ENCODE results near the gene OR13C9.
"Not testable (repeated sequence)": the region's sequence is repeated elsewhere in the genome, so short reads cannot be mapped to it uniquely, and the experiment has no call there.

OR13C9 gene

DNA sequence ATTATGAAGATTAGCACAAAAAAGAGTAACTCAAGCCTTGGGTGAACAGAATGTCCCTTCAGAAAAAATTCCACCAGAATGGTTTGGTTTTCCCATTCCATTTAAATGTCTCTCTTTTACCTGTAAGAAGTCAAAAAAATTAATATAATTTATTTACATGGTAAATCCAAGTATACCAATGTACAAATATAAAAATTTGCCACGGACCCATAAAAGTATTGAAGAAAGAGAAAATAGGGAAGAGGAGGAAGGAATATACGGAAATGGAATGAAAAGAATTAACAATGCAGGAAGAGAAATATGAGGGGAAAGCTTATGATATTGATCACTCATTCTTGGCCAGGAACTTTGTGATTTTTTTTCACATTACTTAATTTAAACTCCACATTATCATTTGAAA is at the start of gene OR13C9:
OR13C9 (minus strand) TSS at position 101 of the 400 bp plus-strand sequence; CDS start at position 101, 0 bp downstream.
- DNase-seq: no peak

GRCh38 chr9:104658496-104659195 is 40.6 kb upstream of the OR13C9 start:
- no peak for DNase-seq

GRCh38 chr9:104635456-104635855 is 17.5 kb upstream of the OR13C9 start:
- DNase-seq: no peak

DNA sequence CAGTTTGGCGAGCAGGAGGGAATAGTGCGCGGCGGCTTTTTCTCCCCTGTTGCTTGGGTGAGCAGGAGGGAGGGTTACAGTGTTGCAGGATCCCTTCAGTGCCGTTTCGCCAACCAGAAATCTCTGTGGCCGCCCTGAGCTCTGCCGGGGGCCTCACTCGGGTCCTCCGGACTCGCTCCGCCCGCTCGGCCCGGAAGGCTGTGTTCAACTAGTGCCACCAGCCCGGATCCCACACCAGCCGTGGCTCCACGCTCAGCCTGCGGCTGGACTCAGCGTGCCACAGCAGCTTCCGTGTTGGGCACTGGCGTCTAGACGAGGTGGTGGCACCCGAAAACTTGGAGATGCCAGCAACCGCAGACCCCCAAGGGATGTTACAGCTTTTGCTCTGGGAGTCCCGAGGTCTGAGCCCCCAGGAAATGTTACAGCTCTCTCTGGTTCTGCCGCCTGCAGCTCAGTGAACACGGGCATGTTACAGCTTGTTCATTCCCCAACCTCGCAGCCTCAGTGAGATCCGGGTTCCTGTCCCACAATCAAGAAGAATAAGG is 16.0 kb upstream of the OR13C9 start:
- no peak for DNase-seq

- DNase-seq: not testable (repeated sequence)
These were observed 8.0 kb upstream of the OR13C9 start for GRCh38 chr9:104625964-104626363.

GRCh38 chr9:104617418-104617817 is 586 bp downstream of the OR13C9 start:
- DNase-seq: no peak

GRCh38 chr9:104611213-104611612 is 6.8 kb downstream of the OR13C9 start:
- DNase-seq: no peak

DNA sequence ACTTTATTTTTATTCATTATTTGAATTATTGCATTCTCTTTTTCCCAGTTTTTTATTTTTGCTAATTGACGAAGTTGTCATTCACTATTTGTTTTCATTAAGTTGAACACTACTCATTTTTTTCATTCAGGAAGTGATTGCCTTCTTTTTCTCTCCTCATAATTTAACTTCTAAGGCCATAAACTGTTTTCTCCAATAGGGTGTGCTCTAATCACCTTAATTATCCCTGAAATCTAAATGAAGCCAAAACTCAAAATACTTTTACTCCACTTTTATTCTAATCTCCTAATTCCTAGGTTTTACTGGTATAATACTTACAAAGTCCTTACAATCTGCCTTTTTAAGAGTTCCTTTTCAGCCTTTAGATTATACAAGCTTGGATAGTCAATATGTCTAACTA is 9.7 kb downstream of the OR13C9 start:
- no peak for DNase-seq

- no peak for DNase-seq
These were observed 11.9 kb downstream of the OR13C9 start for GRCh38 chr9:104606152-104606551.

DNA sequence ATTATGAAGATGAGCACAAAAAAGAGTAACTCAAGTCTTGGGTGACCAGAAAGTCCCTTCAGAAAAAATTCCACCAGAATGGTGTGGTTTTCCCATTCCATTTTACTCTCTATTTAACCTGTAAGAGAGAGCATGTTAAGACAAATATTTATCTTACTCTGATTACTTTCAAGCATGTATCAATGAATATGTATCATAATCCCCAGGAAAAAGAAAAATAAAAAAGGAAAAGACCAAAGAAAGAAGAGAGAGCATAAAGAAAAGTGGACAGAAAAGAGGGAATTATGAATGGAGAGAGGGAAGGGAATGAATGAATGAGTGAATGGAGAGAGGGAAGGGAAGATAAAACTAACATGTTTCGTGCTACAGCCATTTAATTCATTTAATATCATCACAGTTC is 12.5 kb downstream of the OR13C9 start, which contains the start of gene OR13C2:
OR13C2 (minus strand) TSS at position 101 of the 400 bp plus-strand sequence; CDS start at position 101, 0 bp downstream.
- DNase-seq: not testable (repeated sequence)

- no peak for DNase-seq
These were observed 13.2 kb downstream of the OR13C9 start for GRCh38 chr9:104604801-104605200.

DNA sequence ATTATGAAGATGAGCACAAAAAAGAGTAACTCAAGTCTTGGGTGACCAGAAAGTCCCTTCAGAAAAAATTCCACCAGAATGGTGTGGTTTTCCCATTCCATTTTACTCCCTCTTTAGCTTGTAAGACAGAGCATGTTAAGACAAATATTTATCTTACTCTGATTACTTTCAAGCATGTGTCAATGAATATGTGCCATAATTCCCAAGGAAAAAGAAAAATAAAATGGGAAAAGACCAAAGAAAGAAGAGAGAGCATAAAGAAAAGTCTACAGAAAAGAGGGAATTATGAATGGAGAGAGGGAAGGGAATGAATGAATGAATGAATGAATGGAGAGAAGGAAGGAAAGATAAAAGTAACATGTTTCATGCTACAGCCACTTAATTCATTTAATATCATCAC is 18.7 kb downstream of the OR13C9 start, which contains the start of gene OR13C5:
OR13C5 (minus strand) TSS at position 101 of the 400 bp plus-strand sequence; CDS start at position 101, 0 bp downstream.
- not testable (repeated sequence) for DNase-seq

DNA sequence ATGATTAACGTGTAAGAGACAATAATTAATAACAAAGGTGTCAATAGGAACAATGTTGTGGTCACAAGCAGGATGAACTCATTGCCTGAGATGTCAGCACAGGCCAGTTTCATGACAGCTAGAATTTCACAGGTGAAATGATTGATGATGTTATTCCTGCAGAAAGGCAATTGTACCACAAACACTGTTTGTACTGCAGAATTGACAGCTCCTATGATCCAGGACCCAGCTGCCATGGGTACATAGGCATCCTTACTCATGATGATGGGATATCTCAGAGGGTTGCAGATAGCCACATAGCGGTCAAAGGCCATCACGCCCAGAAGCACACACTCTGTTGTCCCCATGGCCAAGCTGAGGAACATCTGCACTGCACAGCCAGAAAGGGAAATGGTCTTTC is 19.3 kb downstream of the OR13C9 start:
- not testable (repeated sequence) for DNase-seq

- no peak for DNase-seq
These were observed 28.4 kb downstream of the OR13C9 start for GRCh38 chr9:104589626-104590025.

GRCh38 chr9:104586496-104587180 is 31.4 kb downstream of the OR13C9 start:
- DNase-seq: no peak

GRCh38 chr9:104580562-104580961 is 37.4 kb downstream of the OR13C9 start:
- DNase-seq: no peak

GRCh38 chr9:104577263-104577662 is 40.7 kb downstream of the OR13C9 start:
- DNase-seq: no peak

- DNase-seq: no peak
These were observed 42.5 kb downstream of the OR13C9 start for GRCh38 chr9:104575456-104575855.

GRCh38 chr9:104572612-104573011 is 45.4 kb downstream of the OR13C9 start:
- no peak for DNase-seq

DNA sequence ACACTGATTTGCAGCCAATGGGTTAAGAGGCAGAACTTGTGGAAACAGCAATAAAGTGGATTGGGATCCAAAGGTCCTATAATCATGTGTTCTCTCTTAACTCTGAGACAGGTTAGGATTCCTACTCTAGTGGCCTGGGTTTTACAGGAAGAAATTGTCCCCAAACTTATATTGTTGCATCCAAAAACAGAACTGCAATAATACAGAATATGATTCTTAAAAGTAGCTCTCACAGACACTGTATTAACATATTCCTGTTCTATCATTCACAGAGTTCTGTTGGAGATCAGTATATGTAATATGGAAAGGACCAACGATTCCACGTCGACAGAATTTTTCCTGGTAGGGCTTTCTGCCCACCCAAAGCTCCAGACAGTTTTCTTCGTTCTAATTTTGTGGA is 49.1 kb downstream of the OR13C9 start, which contains the start of gene OR13C8:
OR13C8 (plus strand) TSS at position 301 of the 400 bp plus-strand sequence; CDS start at position 301, 0 bp downstream.
- no peak for DNase-seq

Data from activated naive CD4-positive, alpha-beta T cell treated with Interleukin-2 at 50 U/mL for 16 hours (primary cell).